Neural cell (in vitro differentiated cells): ENCODE results near the gene MYO5A. TPM values are rescaled to one million over a fixed set of nuclear protein-coding genes. Genes with fewer than 3 reads are reported as not detected.

ENCODE experiments used
- H2AFZ ChIP-seq: fragments of 200-600, 300-800 bp; sonication (generic), shearing (Covaris generic); 2 replicates; pipeline ENCODE4 v1.6.0; 2014; ENCODE audit warnings: low read depth, mild to moderate bottlenecking, antibody characterized with exemption, low read length, moderate library complexity
- H3F3A ChIP-seq: fragments of 200-600 bp; shearing (Covaris generic); 2 replicates; pipeline ENCODE4 v1.6.1; 2016; ENCODE audit warnings: mild to moderate bottlenecking, moderate library complexity, mixed read lengths, antibody characterized with exemption, low read length; ENCODE audit not compliant: insufficient read depth, poor library complexity, severe bottlenecking
- H3K27ac ChIP-seq: fragments of 200-600, 300-800 bp; sonication (generic), shearing (Covaris generic); 2 replicates; pipeline ENCODE4 v1.5.1; 2014; ENCODE audit warnings: mild to moderate bottlenecking, low read length, moderate library complexity
- H3K27me3 ChIP-seq: fragments of 300-800, 200-600 bp; sonication (generic), shearing (Covaris generic); 2 replicates; pipeline ENCODE4 v1.6.0; 2014; ENCODE audit warnings: mild to moderate bottlenecking, low read depth, low read length, moderate library complexity; ENCODE audit not compliant: insufficient read depth
- H3K36me3 ChIP-seq: fragments of 300-800, 200-600 bp; sonication (generic), shearing (Covaris generic); 2 replicates; pipeline ENCODE4 v1.5.1; 2014; ENCODE audit warnings: mild to moderate bottlenecking, antibody characterized with exemption, low read length, moderate library complexity; ENCODE audit not compliant: insufficient read depth
- H3K4me2 ChIP-seq: fragments of 300-800, 200-600 bp; sonication (generic), shearing (Covaris generic); 2 replicates; pipeline ENCODE4 v1.6.0; 2014; ENCODE audit warnings: mild to moderate bottlenecking, low read length
- H3K4me3 ChIP-seq: fragments of 300-800, 200-600 bp; sonication (generic), shearing (Covaris generic); 2 replicates; pipeline ENCODE4 v1.5.1; 2014; ENCODE audit warnings: mild to moderate bottlenecking, low read length, moderate library complexity
- H3K79me2 ChIP-seq: fragments of 200-600 bp; shearing (Covaris generic); replicated peaks from 2 replicates; pipeline ENCODE4 v1.6.0; 2014; ENCODE audit warnings: mild to moderate bottlenecking, low read length, moderate library complexity; ENCODE audit not compliant: insufficient read depth
- H3K9ac ChIP-seq: fragments of 300-800, 200-600 bp; sonication (generic), shearing (Covaris generic); 2 replicates; pipeline ENCODE4 v1.6.1; 2016; ENCODE audit warnings: mild to moderate bottlenecking, low read length, mixed read lengths
- H3K9me2 ChIP-seq: fragments of 200-600 bp; shearing (Covaris generic); 2 replicates; pipeline ENCODE4 v1.6.1; 2016; ENCODE audit warnings: mild to moderate bottlenecking, low read length, mixed read lengths; ENCODE audit not compliant: insufficient read depth
- H3K9me3 ChIP-seq: fragments of 200-600, 300-800 bp; sonication (generic), shearing (Covaris generic); 2 replicates; pipeline ENCODE4 v1.6.1; 2016; ENCODE audit warnings: mild to moderate bottlenecking, mixed run types, low read length, moderate library complexity, mixed read lengths
- H4K20me1 ChIP-seq: fragments of 200-600 bp; shearing (Covaris generic); 2 replicates; pipeline ENCODE4 v1.6.1; 2016; ENCODE audit warnings: mild to moderate bottlenecking, mixed run types; ENCODE audit not compliant: insufficient read depth
- EP300 ChIP-seq: fragments of 450-650 bp; conservative IDR thresholded peaks from 2 replicates; pipeline ENCODE4 v1.6.1; 2014; ENCODE audit warnings: antibody characterized with exemption, mild to moderate bottlenecking, moderate library complexity; ENCODE audit not compliant: poor library complexity, severe bottlenecking
- EZH2 ChIP-seq: fragments of 200-600, 300-800 bp; shearing (Covaris generic), sonication (generic); IDR thresholded peaks from 2 replicates; pipeline ENCODE4 v1.6.1; 2014; ENCODE audit warnings: antibody characterized with exemption, low read length, borderline replicate concordance, mild to moderate bottlenecking; ENCODE audit not compliant: insufficient read depth, poor library complexity, severe bottlenecking
- MXI1 ChIP-seq: fragments of 450-650 bp; conservative IDR thresholded peaks from 2 replicates; pipeline ENCODE4 v1.6.1; 2014; ENCODE audit warnings: antibody characterized with exemption, mild to moderate bottlenecking; ENCODE audit not compliant: poor library complexity, severe bottlenecking
- POLR2AphosphoS5 ChIP-seq: IDR thresholded peaks from 2 replicates; pipeline ENCODE4 v1.6.1; 2012
- RAD21 ChIP-seq: fragments of 450-650 bp; conservative IDR thresholded peaks from 2 replicates; pipeline ENCODE4 v1.6.1; 2014; ENCODE audit warnings: antibody characterized with exemption, mild to moderate bottlenecking, moderate library complexity
- SMC3 ChIP-seq: fragments of 450-650 bp; conservative IDR thresholded peaks from 2 replicates; pipeline ENCODE4 v1.6.1; 2014; ENCODE audit warnings: antibody characterized with exemption, mild to moderate bottlenecking, moderate library complexity; ENCODE audit not compliant: poor library complexity
- TAF1 ChIP-seq: IDR thresholded peaks from 2 replicates; pipeline ENCODE4 v1.6.1; 2012; ENCODE audit warnings: low read depth
- polyA plus RNA-seq: library from polyadenylated mRNA; depleted of rRNA; stranded (reverse); fragments of >200 nt; gene quantifications from 2 replicates; pipeline ENCODE4 v1.2.3, GENCODE V29; 2014
- TF ChIP-seq, protein P1 (sequence below): IDR thresholded peaks from 2 replicates; pipeline ENCODE4 v1.6.1; 2012; ENCODE audit warnings: borderline replicate concordance
- TF ChIP-seq, protein P2 (sequence below): fragments of 450-650 bp; IDR thresholded peaks from 2 replicates; pipeline ENCODE4 v1.5.1; 2014; ENCODE audit warnings: antibody characterized with exemption, mild to moderate bottlenecking, moderate library complexity; ENCODE audit not compliant: poor library complexity, severe bottlenecking

Gene MYO5A
- polyA plus RNA-seq, 1 donor from 2014 or later: 43.8 TPM

DNA sequence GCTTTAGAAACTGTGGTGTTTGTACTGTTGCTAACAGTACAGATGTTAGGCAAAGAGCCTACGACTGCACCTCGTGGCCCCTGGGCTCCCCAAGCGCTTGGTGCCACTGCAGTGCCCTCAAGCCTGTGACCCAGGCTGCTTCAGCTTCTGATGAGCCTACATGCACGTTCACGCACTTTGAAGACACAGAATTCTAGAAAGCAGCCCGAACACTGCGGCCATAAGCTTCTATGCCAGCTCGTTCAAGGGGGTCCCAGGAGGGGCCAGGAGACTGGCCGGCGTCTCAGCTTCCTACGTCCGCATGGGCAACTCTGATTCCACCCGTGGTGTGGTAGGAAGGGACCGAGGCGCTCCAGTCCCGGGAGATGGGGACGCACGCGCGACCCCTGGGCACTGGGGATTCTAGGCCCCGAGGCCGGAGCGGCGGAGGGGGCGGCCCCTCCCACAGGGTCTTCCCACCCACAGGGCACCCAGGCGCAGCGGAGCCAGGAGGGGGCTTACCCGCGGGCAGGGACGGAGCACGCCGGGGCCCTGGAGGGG, 233.7 kb downstream of the MYO5A start:
- Histone ChIP-seq H3K4me2 (no peak overlapping the region), H3K79me2 (no peaks in the 10 kb centered on the region), H3K9me3 (no peaks in the 10 kb centered on the region), H3K9me2 (no peaks in the 10 kb centered on the region), H3K27me3 (peaks cover 17% of the 10 kb centered on the region), H3K27ac (no peak overlapping the region), H3K9ac (peak overlapping the region; percentile 23), H3K36me3 (no peaks in the 10 kb centered on the region), H3F3A (no peaks in the 10 kb centered on the region), H3K4me3 (peak overlapping the region; percentile 68), H4K20me1 (no peaks in the 10 kb centered on the region), H2AFZ (no peak overlapping the region)
- TF ChIP-seq, protein P1, sequence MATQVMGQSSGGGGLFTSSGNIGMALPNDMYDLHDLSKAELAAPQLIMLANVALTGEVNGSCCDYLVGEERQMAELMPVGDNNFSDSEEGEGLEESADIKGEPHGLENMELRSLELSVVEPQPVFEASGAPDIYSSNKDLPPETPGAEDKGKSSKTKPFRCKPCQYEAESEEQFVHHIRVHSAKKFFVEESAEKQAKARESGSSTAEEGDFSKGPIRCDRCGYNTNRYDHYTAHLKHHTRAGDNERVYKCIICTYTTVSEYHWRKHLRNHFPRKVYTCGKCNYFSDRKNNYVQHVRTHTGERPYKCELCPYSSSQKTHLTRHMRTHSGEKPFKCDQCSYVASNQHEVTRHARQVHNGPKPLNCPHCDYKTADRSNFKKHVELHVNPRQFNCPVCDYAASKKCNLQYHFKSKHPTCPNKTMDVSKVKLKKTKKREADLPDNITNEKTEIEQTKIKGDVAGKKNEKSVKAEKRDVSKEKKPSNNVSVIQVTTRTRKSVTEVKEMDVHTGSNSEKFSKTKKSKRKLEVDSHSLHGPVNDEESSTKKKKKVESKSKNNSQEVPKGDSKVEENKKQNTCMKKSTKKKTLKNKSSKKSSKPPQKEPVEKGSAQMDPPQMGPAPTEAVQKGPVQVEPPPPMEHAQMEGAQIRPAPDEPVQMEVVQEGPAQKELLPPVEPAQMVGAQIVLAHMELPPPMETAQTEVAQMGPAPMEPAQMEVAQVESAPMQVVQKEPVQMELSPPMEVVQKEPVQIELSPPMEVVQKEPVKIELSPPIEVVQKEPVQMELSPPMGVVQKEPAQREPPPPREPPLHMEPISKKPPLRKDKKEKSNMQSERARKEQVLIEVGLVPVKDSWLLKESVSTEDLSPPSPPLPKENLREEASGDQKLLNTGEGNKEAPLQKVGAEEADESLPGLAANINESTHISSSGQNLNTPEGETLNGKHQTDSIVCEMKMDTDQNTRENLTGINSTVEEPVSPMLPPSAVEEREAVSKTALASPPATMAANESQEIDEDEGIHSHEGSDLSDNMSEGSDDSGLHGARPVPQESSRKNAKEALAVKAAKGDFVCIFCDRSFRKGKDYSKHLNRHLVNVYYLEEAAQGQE: no peak
- TF ChIP-seq MXI1 (no peak), EZH2 (no peak), TAF1 (no peak), SMC3 (no peak), POLR2AphosphoS5 (no peak), EP300 (no peak), RAD21 (no peak)
- TF ChIP-seq, protein P2, sequence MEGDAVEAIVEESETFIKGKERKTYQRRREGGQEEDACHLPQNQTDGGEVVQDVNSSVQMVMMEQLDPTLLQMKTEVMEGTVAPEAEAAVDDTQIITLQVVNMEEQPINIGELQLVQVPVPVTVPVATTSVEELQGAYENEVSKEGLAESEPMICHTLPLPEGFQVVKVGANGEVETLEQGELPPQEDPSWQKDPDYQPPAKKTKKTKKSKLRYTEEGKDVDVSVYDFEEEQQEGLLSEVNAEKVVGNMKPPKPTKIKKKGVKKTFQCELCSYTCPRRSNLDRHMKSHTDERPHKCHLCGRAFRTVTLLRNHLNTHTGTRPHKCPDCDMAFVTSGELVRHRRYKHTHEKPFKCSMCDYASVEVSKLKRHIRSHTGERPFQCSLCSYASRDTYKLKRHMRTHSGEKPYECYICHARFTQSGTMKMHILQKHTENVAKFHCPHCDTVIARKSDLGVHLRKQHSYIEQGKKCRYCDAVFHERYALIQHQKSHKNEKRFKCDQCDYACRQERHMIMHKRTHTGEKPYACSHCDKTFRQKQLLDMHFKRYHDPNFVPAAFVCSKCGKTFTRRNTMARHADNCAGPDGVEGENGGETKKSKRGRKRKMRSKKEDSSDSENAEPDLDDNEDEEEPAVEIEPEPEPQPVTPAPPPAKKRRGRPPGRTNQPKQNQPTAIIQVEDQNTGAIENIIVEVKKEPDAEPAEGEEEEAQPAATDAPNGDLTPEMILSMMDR: no peak

DNA sequence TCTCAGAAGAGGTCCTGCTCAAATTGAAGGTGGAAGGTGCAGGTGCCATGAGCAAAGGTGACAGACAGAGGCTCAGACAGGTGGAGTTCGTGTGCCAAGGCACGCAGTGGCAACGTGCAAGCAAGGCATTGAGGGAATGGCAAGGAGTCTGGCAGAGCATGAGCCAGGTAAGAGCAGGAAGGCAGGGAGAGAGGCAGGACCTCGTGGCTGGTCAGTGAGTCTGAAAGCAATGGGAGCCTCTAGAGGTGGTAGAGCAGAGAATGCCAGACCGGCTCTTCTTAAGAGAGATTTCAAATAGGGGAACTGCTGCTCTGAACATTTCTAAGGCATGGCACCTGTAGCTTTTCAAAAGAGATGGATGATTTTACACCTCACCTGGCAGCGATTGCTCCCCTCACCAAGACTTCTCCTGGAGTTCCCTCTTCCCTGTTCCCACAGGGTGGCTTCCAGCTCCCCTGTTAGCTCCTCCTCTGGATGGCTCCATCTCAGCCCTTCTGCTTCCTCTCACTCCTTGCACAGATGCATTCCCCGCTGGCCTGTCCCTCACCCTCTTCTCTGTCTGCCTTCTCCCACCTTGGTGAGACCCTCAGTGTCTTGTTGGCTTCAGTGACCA, 235.8 kb downstream of the MYO5A start:
- no peak overlapping the region for H3K27ac ChIP-seq
- TF ChIP-seq RAD21: no peak
- TF ChIP-seq POLR2AphosphoS5: no peak
- no peak for TF ChIP-seq EP300
- TF ChIP-seq EZH2: no peak
- no peak for TF ChIP-seq SMC3
- no peaks in the 10 kb centered on the region for H3F3A ChIP-seq
- H4K20me1 ChIP-seq: no peaks in the 10 kb centered on the region
- H2AFZ ChIP-seq: no peak overlapping the region
- no peaks in the 10 kb centered on the region for H3K9me3 ChIP-seq
- H3K27me3 ChIP-seq: peaks cover 17% of the 10 kb centered on the region
- H3K9me2 ChIP-seq: no peaks in the 10 kb centered on the region
- no peak overlapping the region for H3K4me2 ChIP-seq
- no peaks in the 10 kb centered on the region for H3K36me3 ChIP-seq
- H3K9ac ChIP-seq: no peak overlapping the region
- no peak overlapping the region for H3K4me3 ChIP-seq
- H3K79me2 ChIP-seq: no peaks in the 10 kb centered on the region
